Astrocyte (in vitro differentiated cells and primary cell): ENCODE results near the gene CDKN2C. TPM values are rescaled to one million over a fixed set of nuclear protein-coding genes. Genes with fewer than 3 reads are reported as not detected.

Source experiments
- DNase-seq: peaks from one replicate; pipeline ENCODE4 v3.0.0-alpha.2; 2010; ENCODE audit warnings: low read depth
- FAIRE-seq: peaks from 2 replicates; lab custom pipeline; 2011; peaks lifted over from hg19 to GRCh38; lab: Jason Lieb, UNC
- H2AFZ ChIP-seq: 2 replicates; pipeline ENCODE4 v1.6.0; 2012; ENCODE audit warnings: low read depth, low read length, inconsistent platforms
- H3K27ac ChIP-seq: 2 replicates; pipeline ENCODE4 v1.5.1; 2011; ENCODE audit warnings: low read depth, low read length, inconsistent platforms
- H3K27me3 ChIP-seq: 2 replicates; pipeline ENCODE4 v1.6.0; 2011; ENCODE audit warnings: low read length, inconsistent platforms; ENCODE audit not compliant: insufficient read depth
- H3K36me3 ChIP-seq: 2 replicates; pipeline ENCODE4 v1.5.1; 2011; ENCODE audit warnings: low read length, inconsistent platforms; ENCODE audit not compliant: insufficient read depth
- H3K4me1 ChIP-seq: 2 replicates; pipeline ENCODE4 v1.5.1; 2011; ENCODE audit warnings: low read length, inconsistent platforms; ENCODE audit not compliant: insufficient read depth
- H3K4me2 ChIP-seq: 2 replicates; pipeline ENCODE4 v1.6.0; 2012; ENCODE audit warnings: low read length, inconsistent platforms
- H3K4me3 ChIP-seq: 2 replicates; pipeline ENCODE4 v1.5.1; 2011; ENCODE audit warnings: low read depth, mild to moderate bottlenecking, low read length, inconsistent platforms; ENCODE audit not compliant: insufficient read depth
- H3K79me2 ChIP-seq: 2 replicates; pipeline ENCODE4 v1.6.0; 2012; ENCODE audit warnings: mild to moderate bottlenecking, low read length, inconsistent platforms; ENCODE audit not compliant: insufficient read depth
- H3K9ac ChIP-seq: 2 replicates; pipeline ENCODE4 v1.6.0; 2012; ENCODE audit warnings: mild to moderate bottlenecking, low read length, inconsistent platforms
- H3K9me3 ChIP-seq: 2 replicates; pipeline ENCODE4 v1.5.1; 2012; ENCODE audit warnings: low read depth, mild to moderate bottlenecking, low read length, inconsistent platforms; ENCODE audit not compliant: insufficient read depth
- H4K20me1 ChIP-seq: 2 replicates; pipeline ENCODE4 v1.6.0; 2012; ENCODE audit warnings: low read length, inconsistent platforms; ENCODE audit not compliant: insufficient read depth
- H3K27ac Mint-ChIP-seq: one replicate; pipeline ENCODE4 v1.8.0; 2021; ENCODE audit warnings: mild to moderate bottlenecking, mixed read lengths; ENCODE audit not compliant: unreplicated experiment
- H3K27me3 Mint-ChIP-seq: one replicate; pipeline ENCODE4 v1.8.0; 2021; ENCODE audit warnings: low read depth, mixed read lengths; ENCODE audit not compliant: unreplicated experiment
- H3K36me3 Mint-ChIP-seq: one replicate; pipeline ENCODE4 v1.8.0; 2021; ENCODE audit warnings: low read depth, mixed read lengths; ENCODE audit not compliant: unreplicated experiment
- H3K4me1 Mint-ChIP-seq: one replicate; pipeline ENCODE4 v1.8.0; 2021; ENCODE audit warnings: low read depth, mixed read lengths; ENCODE audit not compliant: unreplicated experiment
- H3K4me3 Mint-ChIP-seq: one replicate; pipeline ENCODE4 v1.8.0; 2021; ENCODE audit warnings: mild to moderate bottlenecking, moderate library complexity, mixed read lengths; ENCODE audit not compliant: unreplicated experiment
- H3K9me3 Mint-ChIP-seq: one replicate; pipeline ENCODE4 v1.8.0; 2021; ENCODE audit warnings: mild to moderate bottlenecking, mixed read lengths; ENCODE audit not compliant: unreplicated experiment
- CTCF ChIP-seq: IDR thresholded peaks from 2 replicates; pipeline ENCODE4 v1.5.1; 2011; ENCODE audit warnings: low read depth, mild to moderate bottlenecking, inconsistent platforms, low read length, moderate library complexity; ENCODE audit not compliant: insufficient read depth
- EZH2 ChIP-seq: IDR thresholded peaks from 2 replicates; pipeline ENCODE4 v1.6.1; 2012; ENCODE audit warnings: mild to moderate bottlenecking, low read length, inconsistent platforms; ENCODE audit not compliant: insufficient read depth
- total RNA-seq: library from RNA; stranded (reverse); gene quantifications from 2 replicates; pipeline ENCODE4 v1.2.1, GENCODE V29; 2021

The CDKN2C gene
- total RNA-seq, 1 donor from 2014 or later: 0.43 TPM

GRCh38 chr1:50992532-50993318 lies 22.7 kb downstream of the CDKN2C start:
- Mint-ChIP-seq H3K27ac (no peak overlapping the region), H3K4me3 (no peak overlapping the region), H3K27me3 (peaks cover 3% of the 10 kb centered on the region), H3K4me1 (no peaks in the 10 kb centered on the region), H3K36me3 (no peaks in the 10 kb centered on the region), H3K9me3 (no peaks in the 10 kb centered on the region)
- H3K4me1 ChIP-seq: no peaks in the 10 kb centered on the region
- no peaks in the 10 kb centered on the region for H3K9me3 ChIP-seq
- no peaks in the 10 kb centered on the region for H3K79me2 ChIP-seq
- no peak for TF ChIP-seq EZH2
- TF ChIP-seq CTCF: no peak
- H3K27ac ChIP-seq: no peak overlapping the region
- DNase-seq (no peak), FAIRE-seq (no peak)
- H3K9ac ChIP-seq: no peak overlapping the region
- H3K4me3 ChIP-seq: no peak overlapping the region
- H3K36me3 ChIP-seq: no peaks in the 10 kb centered on the region
- no peak overlapping the region for H3K4me2 ChIP-seq
- no peaks in the 10 kb centered on the region for H3K27me3 ChIP-seq
- H4K20me1 ChIP-seq: no peaks in the 10 kb centered on the region
- H2AFZ ChIP-seq: no peak overlapping the region

DNA sequence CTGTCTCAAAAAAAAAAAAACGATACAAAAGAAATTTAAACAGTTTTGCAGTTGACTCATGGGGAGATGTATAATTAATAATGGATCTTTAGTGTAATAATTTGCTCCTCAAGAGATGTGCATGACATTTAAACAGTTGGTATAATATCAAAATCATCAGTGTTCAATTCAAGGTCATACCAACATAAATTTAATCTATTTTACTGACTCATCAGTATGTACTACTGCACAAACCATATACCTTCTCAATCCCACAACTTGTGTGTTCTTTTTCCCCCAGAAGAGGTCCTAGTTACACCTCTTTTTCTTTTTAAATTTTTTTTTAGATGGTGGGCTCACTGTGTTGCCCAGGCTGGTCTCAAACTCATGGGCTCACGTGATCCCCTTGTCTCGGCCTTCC lies 23.6 kb downstream of the CDKN2C start:
- H3K27ac ChIP-seq: no peak overlapping the region
- H3K9me3 ChIP-seq: no peaks in the 10 kb centered on the region
- H3K4me2 ChIP-seq: no peak overlapping the region
- peaks cover 3% of the 10 kb centered on the region for H3K27me3 Mint-ChIP-seq
- no peaks in the 10 kb centered on the region for H3K36me3 Mint-ChIP-seq
- no peak overlapping the region for H2AFZ ChIP-seq
- no peak overlapping the region for H3K27ac Mint-ChIP-seq
- no peak for DNase-seq
- no peaks in the 10 kb centered on the region for H3K4me1 Mint-ChIP-seq
- no peak for TF ChIP-seq CTCF
- no peak for TF ChIP-seq EZH2
- no peaks in the 10 kb centered on the region for H3K36me3 ChIP-seq
- no peak overlapping the region for H3K4me3 Mint-ChIP-seq
- H3K79me2 ChIP-seq: no peaks in the 10 kb centered on the region
- no peaks in the 10 kb centered on the region for H3K27me3 ChIP-seq
- no peaks in the 10 kb centered on the region for H3K4me1 ChIP-seq
- H3K4me3 ChIP-seq: no peak overlapping the region
- no peak overlapping the region for H3K9ac ChIP-seq
- H4K20me1 ChIP-seq: no peaks in the 10 kb centered on the region
- FAIRE-seq: no peak
- no peaks in the 10 kb centered on the region for H3K9me3 Mint-ChIP-seq

GRCh38 chr1:50994997-50995396 lies 25.0 kb downstream of the CDKN2C start:
- DNase-seq (no peak), FAIRE-seq (no peak)
- Histone ChIP-seq H3K79me2 (no peaks in the 10 kb centered on the region), H3K9me3 (no peaks in the 10 kb centered on the region), H2AFZ (no peak overlapping the region), H3K27ac (no peak overlapping the region), H3K9ac (no peak overlapping the region), H3K4me2 (no peak overlapping the region), H3K4me1 (no peaks in the 10 kb centered on the region), H4K20me1 (no peaks in the 10 kb centered on the region), H3K4me3 (no peak overlapping the region), H3K27me3 (no peaks in the 10 kb centered on the region), H3K36me3 (no peaks in the 10 kb centered on the region)
- Mint-ChIP-seq H3K4me1 (no peaks in the 10 kb centered on the region), H3K9me3 (no peaks in the 10 kb centered on the region), H3K36me3 (no peaks in the 10 kb centered on the region), H3K27ac (no peak overlapping the region), H3K4me3 (no peak overlapping the region), H3K27me3 (peaks cover 3% of the 10 kb centered on the region)
- TF ChIP-seq EZH2 (no peak), CTCF (no peak)
